Fibroblast of pulmonary artery (primary cell): Measurements from ENCODE around the gene SMIM22.

Source experiments
- DNase-seq: peaks from one replicate; pipeline ENCODE4 v3.0.0-alpha.2; 2010; ENCODE audit warnings: low read depth
- H3K4me3 ChIP-seq: replicated peaks from 2 replicates; pipeline ENCODE4 v1.5.1; 2011; ENCODE audit warnings: low read depth, mild to moderate bottlenecking, control low read depth, low read length, moderate library complexity
- CTCF ChIP-seq: IDR thresholded peaks from 2 replicates; pipeline ENCODE4 v1.5.1; 2011; ENCODE audit warnings: mild to moderate bottlenecking, control low read depth, low read length, inconsistent platforms; ENCODE audit errors: missing control alignments

SMIM22 gene

GRCh38 chr16:4771646-4772045 is 23.5 kb upstream of the SMIM22 start:
- TF ChIP-seq CTCF = no peak
- no peak for DNase-seq
- H3K4me3 ChIP-seq = no peak overlapping the region

GRCh38 chr16:4772351-4772750 is 22.8 kb upstream of the SMIM22 start:
- no peak overlapping the region for H3K4me3 ChIP-seq
- TF ChIP-seq CTCF = no peak
- no peak for DNase-seq

DNA sequence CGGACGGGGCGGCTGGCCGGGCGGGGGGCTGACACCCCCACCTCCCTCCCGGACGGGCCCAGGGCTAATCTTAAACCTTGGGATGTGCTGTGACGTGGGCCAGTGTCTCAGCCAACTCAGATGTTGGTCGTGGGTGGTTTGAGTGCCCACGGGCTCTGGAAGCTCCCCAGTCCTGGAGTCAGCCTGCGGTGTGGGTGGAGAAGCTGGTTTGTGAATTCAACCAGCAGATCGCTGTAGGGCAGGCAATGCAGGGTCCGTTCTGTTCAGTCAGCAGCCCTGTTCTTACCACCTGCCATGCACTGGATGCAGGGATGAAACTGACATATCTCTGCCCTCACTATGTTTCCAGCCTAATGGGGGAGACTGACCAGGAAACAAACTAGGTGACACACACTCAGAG is 20.2 kb upstream of the SMIM22 start:
- no peak for DNase-seq
- no peak overlapping the region for H3K4me3 ChIP-seq
- TF ChIP-seq CTCF = no peak

DNA sequence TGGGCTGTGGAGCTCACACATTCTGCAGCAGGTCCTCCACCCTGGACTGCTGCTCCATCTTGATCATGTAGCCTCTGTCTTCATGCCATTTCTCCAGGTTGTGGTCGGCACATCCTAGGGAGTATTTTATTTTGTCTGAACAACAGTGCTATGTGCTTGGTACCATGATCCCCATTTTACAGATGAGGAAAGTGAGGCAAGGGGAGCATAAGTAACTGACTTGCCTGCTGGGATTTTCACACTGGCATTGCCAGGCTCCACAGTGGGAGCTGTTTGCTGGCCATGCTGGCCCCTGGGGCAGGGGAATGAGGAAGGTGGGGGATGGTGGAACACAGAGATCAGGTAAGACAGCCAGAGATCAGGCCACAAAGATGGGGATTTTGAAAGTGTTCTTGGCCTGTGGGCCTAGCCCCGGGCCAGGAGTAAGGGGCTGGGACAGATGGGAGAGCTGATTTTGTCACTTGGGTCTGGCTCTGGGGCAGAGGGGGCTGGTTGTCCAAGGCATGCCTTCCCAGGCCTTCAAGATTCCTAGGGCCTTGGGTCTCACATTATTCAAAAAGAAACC is 18.9 kb upstream of the SMIM22 start:
- no peak overlapping the region for H3K4me3 ChIP-seq
- DNase-seq = no peak
- TF ChIP-seq CTCF = no peak

GRCh38 chr16:4777339-4778049 is 17.7 kb upstream of the SMIM22 start:
- no peak overlapping the region for H3K4me3 ChIP-seq
- DNase-seq = no peak
- TF ChIP-seq CTCF = no peak

DNA sequence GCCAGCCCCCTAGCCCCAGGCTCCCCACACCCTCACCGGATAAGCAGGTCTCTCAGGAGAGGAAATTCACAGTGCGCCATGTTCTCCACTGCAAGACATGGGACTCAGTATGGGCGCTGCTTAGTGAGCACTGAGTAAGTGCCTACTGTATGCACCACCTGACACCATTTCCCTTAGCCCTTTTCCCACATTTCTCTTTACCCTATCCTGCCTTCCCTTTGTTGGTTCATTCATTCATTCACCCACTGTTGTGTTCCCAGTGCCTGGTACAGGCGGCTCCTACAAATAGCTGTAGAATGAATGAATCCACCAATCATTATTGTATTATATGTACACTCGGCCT is 17.1 kb upstream of the SMIM22 start:
- DNase-seq = no peak
- H3K4me3 ChIP-seq = no peak overlapping the region
- no peak for TF ChIP-seq CTCF

GRCh38 chr16:4780235-4780634 is 14.9 kb upstream of the SMIM22 start:
- DNase-seq = no peak
- TF ChIP-seq CTCF = no peak
- no peak overlapping the region for H3K4me3 ChIP-seq
